NCI-H128 (cell line): ENCODE data around the gene CXXC5.

ENCODE experiments used
- DNase-seq: peaks from one replicate; lab custom pipeline; 2025; ENCODE audit not compliant: unreplicated experiment; lab: John Stamatoyannopoulos, UW

CXXC5 gene

GRCh38 chr5:139678751-139679750, 30.9 kb downstream of the CXXC5 start:
- DNase-seq, result no peak

GRCh38 chr5:139680368-139681111, 32.4 kb downstream of the CXXC5 start:
- no peak for DNase-seq

- DNase-seq, result no peak
Measured at GRCh38 chr5:139681112-139681458, 32.9 kb downstream of the CXXC5 start.

- DNase-seq, result no peak
Measured at GRCh38 chr5:139681466-139681865, 33.3 kb downstream of the CXXC5 start.

GRCh38 chr5:139682016-139682975, 34.1 kb downstream of the CXXC5 start:
- DNase-seq, result no peak

GRCh38 chr5:139683295-139684271, 35.4 kb downstream of the CXXC5 start:
- DNase-seq, result no peak

- no peak for DNase-seq
Measured at GRCh38 chr5:139684350-139684880, 36.3 kb downstream of the CXXC5 start.

GRCh38 chr5:139684881-139685749, 37.0 kb downstream of the CXXC5 start:
- no peak for DNase-seq

GRCh38 chr5:139685886-139686285, 37.7 kb downstream of the CXXC5 start:
- DNase-seq, result no peak

- DNase-seq, result no peak
Measured at GRCh38 chr5:139686356-139686705, 38.2 kb downstream of the CXXC5 start.

GRCh38 chr5:139686706-139687441, 38.7 kb downstream of the CXXC5 start:
- DNase-seq, result no peak

- DNase-seq, result no peak
Measured at GRCh38 chr5:139687656-139688055, 39.5 kb downstream of the CXXC5 start.

- DNase-seq, result no peak
Measured at GRCh38 chr5:139688088-139688702, 40.0 kb downstream of the CXXC5 start.

GRCh38 chr5:139688751-139689372, 40.7 kb downstream of the CXXC5 start:
- DNase-seq, result no peak

- no peak for DNase-seq
Measured at GRCh38 chr5:139689631-139690063, 41.5 kb downstream of the CXXC5 start.

- DNase-seq, result no peak
Measured at GRCh38 chr5:139690064-139690802, 42.1 kb downstream of the CXXC5 start.
